H9 (cell line): ENCODE measurements around the gene NAT16. TPM values are rescaled to one million over a fixed set of nuclear protein-coding genes. Genes with fewer than 3 reads are reported as not detected.

Experiments
- DNase-seq: peaks from one replicate; pipeline ENCODE4 v3.0.0-alpha.2; 2017
- H2AFZ ChIP-seq: one replicate; pipeline ENCODE4 v1.6.1; 2013; ENCODE audit warnings: mild to moderate bottlenecking, low read length, control low read depth, moderate library complexity
- H2AK5ac ChIP-seq: 2 replicates; pipeline ENCODE4 v1.6.1; 2013; ENCODE audit warnings: low read length, control low read depth, mixed read lengths; ENCODE audit not compliant: insufficient read length
- H2BK120ac ChIP-seq: one replicate; pipeline ENCODE4 v1.6.1; 2013; ENCODE audit warnings: low read depth, mild to moderate bottlenecking, low read length, control low read depth, inconsistent platforms; ENCODE audit not compliant: poor library complexity, severe bottlenecking
- H2BK12ac ChIP-seq: 2 replicates; pipeline ENCODE4 v1.6.1; 2013; ENCODE audit warnings: low read length, control low read depth, mixed read lengths, low read depth; ENCODE audit not compliant: insufficient read length
- H2BK15ac ChIP-seq: 2 replicates; pipeline ENCODE4 v1.6.1; 2013; ENCODE audit warnings: low read depth, low read length, control low read depth
- H2BK20ac ChIP-seq: one replicate; pipeline ENCODE4 v1.6.1; 2013; ENCODE audit warnings: low read depth, mild to moderate bottlenecking, low read length, control low read depth, inconsistent platforms; ENCODE audit not compliant: poor library complexity, severe bottlenecking
- H2BK5ac ChIP-seq: 2 replicates; pipeline ENCODE4 v1.6.1; 2013; ENCODE audit warnings: low read length, control low read depth, mixed read lengths; ENCODE audit not compliant: insufficient read length
- H3K14ac ChIP-seq: 2 replicates; pipeline ENCODE4 v1.6.1; 2013; ENCODE audit warnings: low read length, control low read depth; ENCODE audit not compliant: insufficient read depth
- H3K18ac ChIP-seq: 2 replicates; pipeline ENCODE4 v1.6.1; 2013; ENCODE audit warnings: low read depth, mild to moderate bottlenecking, mixed read lengths, low read length, control low read depth; ENCODE audit not compliant: insufficient read length
- H3K23ac ChIP-seq: 2 replicates; pipeline ENCODE4 v1.6.1; 2013; ENCODE audit warnings: low read length, control low read depth, mixed read lengths, low read depth; ENCODE audit not compliant: insufficient read length
- H3K23me2 ChIP-seq: 2 replicates; pipeline ENCODE4 v1.6.1; 2013; ENCODE audit warnings: low read depth, mild to moderate bottlenecking, mixed read lengths, low read length, control low read depth; ENCODE audit not compliant: insufficient read length, poor library complexity, severe bottlenecking
- H3K27ac ChIP-seq: 2 replicates; pipeline ENCODE4 v1.5.1; 2013; ENCODE audit warnings: low read length, control low read depth, mixed read lengths, low read depth; ENCODE audit not compliant: insufficient read length
- H3K27me3 ChIP-seq: 2 replicates; pipeline ENCODE4 v1.6.1; 2013; ENCODE audit warnings: low read length, control low read depth, inconsistent platforms; ENCODE audit not compliant: insufficient read depth
- H3K4ac ChIP-seq: 2 replicates; pipeline ENCODE4 v1.6.1; 2013; ENCODE audit warnings: low read depth, mild to moderate bottlenecking, control low read depth, inconsistent platforms, low read length, moderate library complexity
- H3K4me1 ChIP-seq: 2 replicates; pipeline ENCODE4 v1.6.1; 2013; ENCODE audit warnings: low read length, control low read depth, inconsistent platforms; ENCODE audit not compliant: insufficient read depth
- H3K4me2 ChIP-seq: 2 replicates; pipeline ENCODE4 v1.6.1; 2013; ENCODE audit warnings: low read length, control low read depth, mixed read lengths; ENCODE audit not compliant: insufficient read length, insufficient read depth
- H3K56ac ChIP-seq: 2 replicates; pipeline ENCODE4 v1.6.1; 2013; ENCODE audit warnings: low read depth, mild to moderate bottlenecking, mixed read lengths, low read length, control low read depth; ENCODE audit not compliant: insufficient read length
- H3K79me1 ChIP-seq: 2 replicates; pipeline ENCODE4 v1.6.1; 2013; ENCODE audit warnings: low read depth, mild to moderate bottlenecking, moderate library complexity, low read length, control low read depth, inconsistent platforms; ENCODE audit not compliant: insufficient read depth, poor library complexity, severe bottlenecking
- H3K79me2 ChIP-seq: 2 replicates; pipeline ENCODE4 v1.6.1; 2013; ENCODE audit warnings: low read length, control low read depth, inconsistent platforms; ENCODE audit not compliant: insufficient read depth
- H3K9ac ChIP-seq: 2 replicates; pipeline ENCODE4 v1.6.1; 2013; ENCODE audit warnings: low read length, control low read depth, mixed read lengths; ENCODE audit not compliant: insufficient read length; ENCODE audit errors: extremely low read depth
- H3K9me3 ChIP-seq: one replicate; pipeline ENCODE4 v1.6.1; 2013; ENCODE audit warnings: low read depth, low read length, inconsistent platforms; ENCODE audit not compliant: control insufficient read depth
- H3T11ph ChIP-seq: one replicate; pipeline ENCODE4 v1.6.1; 2013; ENCODE audit warnings: mild to moderate bottlenecking, low read length, control low read depth, inconsistent platforms
- H4K20me1 ChIP-seq: one replicate; pipeline ENCODE4 v1.6.1; 2013; ENCODE audit not compliant: control insufficient read depth, insufficient read length, insufficient read depth
- H4K5ac ChIP-seq: 2 replicates; pipeline ENCODE4 v1.6.1; 2013; ENCODE audit warnings: low read depth, mild to moderate bottlenecking, mixed read lengths, low read length, control low read depth; ENCODE audit not compliant: insufficient read length
- H4K8ac ChIP-seq: replicated peaks from 2 replicates; pipeline ENCODE4 v1.6.1; 2013; ENCODE audit warnings: low read length, control low read depth, mixed read lengths, low read depth; ENCODE audit not compliant: insufficient read length
- H4K91ac ChIP-seq: 2 replicates; pipeline ENCODE4 v1.6.1; 2013; ENCODE audit warnings: low read depth, mild to moderate bottlenecking, moderate library complexity, mixed read lengths, low read length, control low read depth; ENCODE audit not compliant: insufficient read length
- H3K27ac Mint-ChIP-seq, 3 experiments: 2 replicates in 2 of 3; 3 replicates in 1 of 3; pipeline ENCODE4 v1.8.0; 2020 to 2021; ENCODE audit warnings: mixed read lengths in 3 of 3, mild to moderate bottlenecking in 1 of 3, moderate library complexity in 1 of 3
- H3K27me3 Mint-ChIP-seq: 2 replicates; pipeline ENCODE4 v1.8.0; 2021; ENCODE audit warnings: low read depth, mild to moderate bottlenecking, moderate library complexity, mixed read lengths
- H3K36me3 Mint-ChIP-seq, 3 experiments: 2 replicates in 2 of 3; 3 replicates in 1 of 3; pipeline ENCODE4 v1.8.0; 2020 to 2021; ENCODE audit warnings: low read depth in 3 of 3, mixed read lengths in 3 of 3; ENCODE audit not compliant: insufficient read depth in 1 of 3
- H3K4me1 Mint-ChIP-seq, 2 experiments: 2 replicates each; pipeline ENCODE4 v1.8.0; 2020; ENCODE audit warnings: mixed read lengths in 2 of 2
- H3K4me3 Mint-ChIP-seq, 2 experiments: 2 replicates in 1 of 2; 3 replicates in 1 of 2; pipeline ENCODE4 v1.8.0; 2020 to 2021; ENCODE audit warnings: mild to moderate bottlenecking in 2 of 2, mixed read lengths in 2 of 2, moderate library complexity in 1 of 2
- H3K9me3 Mint-ChIP-seq, 2 experiments: 2 replicates in 1 of 2; 3 replicates in 1 of 2; pipeline ENCODE4 v1.8.0; 2020; ENCODE audit warnings: mild to moderate bottlenecking in 2 of 2, mixed read lengths in 2 of 2, moderate library complexity in 1 of 2
- WGBS: extraction: QIAGEN DNeasy Blood & Tissue Kit; methylation state at CpG from one replicate; pipeline ENCODE4 v1.1.7; 2013; ENCODE audit warnings: missing lambda C conversion rate, low lambda C conversion rate, mixed read lengths; ENCODE audit not compliant: insufficient read length; ENCODE audit errors: extremely low coverage; 5-methylcytosine and 5-hydroxymethylcytosine counted together
- total RNA-seq: library from RNA; stranded (reverse); gene quantifications from 2 replicates; pipeline ENCODE4 v1.2.1, GENCODE V29; 2021
- TF ChIP-seq, protein P1 (sequence below): fragments of 200-600 bp; sonication (generic); conservative IDR thresholded peaks from 3 replicates; pipeline ENCODE4 v1.8.0; 2021; ENCODE audit warnings: antibody characterized with exemption, mild to moderate bottlenecking

The NAT16 gene
- total RNA-seq, 1 experiment from 2014 or later = 0.50 TPM

DNA sequence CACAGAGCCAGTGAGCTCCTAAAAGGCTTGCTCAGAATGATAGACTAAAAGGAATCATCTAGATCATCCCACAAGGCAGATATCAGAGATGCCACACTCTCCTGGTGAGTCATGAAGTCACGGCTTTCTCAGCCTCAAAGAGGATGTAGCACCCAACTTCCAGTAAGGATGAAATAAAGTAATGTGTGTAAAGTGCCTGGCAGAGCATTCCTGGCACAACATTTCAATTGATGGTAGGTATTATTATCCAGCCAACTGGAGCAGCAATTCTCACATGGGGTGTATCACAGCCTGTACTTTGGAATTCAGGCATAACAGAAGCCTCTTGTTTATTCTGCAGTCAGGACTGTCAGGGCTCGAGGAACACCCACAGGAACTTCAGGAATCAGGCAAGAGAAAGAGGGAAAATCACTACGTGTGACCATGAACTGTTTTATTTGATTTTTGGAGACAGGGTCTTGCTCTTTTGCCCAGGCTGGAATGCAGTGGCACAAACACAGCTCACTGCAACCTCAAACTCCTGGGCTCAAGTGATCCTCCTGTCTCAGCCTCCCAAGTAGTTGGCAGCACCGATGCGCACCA, 5.3 kb upstream of the NAT16 start:
- Histone ChIP-seq H3K9ac (no peak overlapping the region), H3K79me2 (no peaks in the 10 kb centered on the region), H3K9me3 (no peaks in the 10 kb centered on the region), H2BK5ac (no peak overlapping the region), H3K4me2 (no peak overlapping the region), H3K27ac (no peak overlapping the region), H2BK20ac (no peak overlapping the region), H4K91ac (no peak overlapping the region), H3K4ac (no peak overlapping the region), H3K23me2 (peaks cover 4% of the 10 kb centered on the region), H2BK120ac (no peak overlapping the region), H2AFZ (no peak overlapping the region), H3K14ac (no peak overlapping the region), H2BK15ac (no peak overlapping the region), H2AK5ac (no peak overlapping the region), H4K8ac (no peak overlapping the region), H3T11ph (no peak overlapping the region), H2BK12ac (no peak overlapping the region), H3K27me3 (peaks cover 2% of the 10 kb centered on the region; the same call in 1 of the 2 replicates), H4K5ac (no peak overlapping the region), H3K4me1 (no peaks in the 10 kb centered on the region; the same call in 1 of the 2 replicates), H3K18ac (no peak overlapping the region), H4K20me1 (no peaks in the 10 kb centered on the region), H3K56ac (no peak overlapping the region), H3K23ac (no peak overlapping the region), H3K79me1 (no peaks in the 10 kb centered on the region)
- no peak for DNase-seq
- TF ChIP-seq, protein P1, sequence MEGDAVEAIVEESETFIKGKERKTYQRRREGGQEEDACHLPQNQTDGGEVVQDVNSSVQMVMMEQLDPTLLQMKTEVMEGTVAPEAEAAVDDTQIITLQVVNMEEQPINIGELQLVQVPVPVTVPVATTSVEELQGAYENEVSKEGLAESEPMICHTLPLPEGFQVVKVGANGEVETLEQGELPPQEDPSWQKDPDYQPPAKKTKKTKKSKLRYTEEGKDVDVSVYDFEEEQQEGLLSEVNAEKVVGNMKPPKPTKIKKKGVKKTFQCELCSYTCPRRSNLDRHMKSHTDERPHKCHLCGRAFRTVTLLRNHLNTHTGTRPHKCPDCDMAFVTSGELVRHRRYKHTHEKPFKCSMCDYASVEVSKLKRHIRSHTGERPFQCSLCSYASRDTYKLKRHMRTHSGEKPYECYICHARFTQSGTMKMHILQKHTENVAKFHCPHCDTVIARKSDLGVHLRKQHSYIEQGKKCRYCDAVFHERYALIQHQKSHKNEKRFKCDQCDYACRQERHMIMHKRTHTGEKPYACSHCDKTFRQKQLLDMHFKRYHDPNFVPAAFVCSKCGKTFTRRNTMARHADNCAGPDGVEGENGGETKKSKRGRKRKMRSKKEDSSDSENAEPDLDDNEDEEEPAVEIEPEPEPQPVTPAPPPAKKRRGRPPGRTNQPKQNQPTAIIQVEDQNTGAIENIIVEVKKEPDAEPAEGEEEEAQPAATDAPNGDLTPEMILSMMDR = no peak
- H3K9me3 Mint-ChIP-seq = no peaks in the 10 kb centered on the region
- WGBS = no CpG with 5 or more reads among the region's 5 CpGs
- no peak overlapping the region for H3K4me3 Mint-ChIP-seq
- H3K4me1 Mint-ChIP-seq = peaks cover 11 to 13% of the 10 kb centered on the region in 2 experiments
- H3K27me3 Mint-ChIP-seq = peaks cover 26% of the 10 kb centered on the region
- H3K27ac Mint-ChIP-seq = no peak overlapping the region
- H3K36me3 Mint-ChIP-seq = no peaks in the 10 kb centered on the region
